ENCODE results near the gene ACTR2. TPM values are rescaled to one million over a fixed set of nuclear protein-coding genes. Genes with fewer than 3 reads are reported as not detected.
"Not testable (repeated sequence)": the region's sequence is repeated elsewhere in the genome, so short reads cannot be mapped to it uniquely, and the experiment has no call there.

ACTR2 gene
- total RNA-seq, result 90.5 and 115 TPM in 2 replicates

DNA sequence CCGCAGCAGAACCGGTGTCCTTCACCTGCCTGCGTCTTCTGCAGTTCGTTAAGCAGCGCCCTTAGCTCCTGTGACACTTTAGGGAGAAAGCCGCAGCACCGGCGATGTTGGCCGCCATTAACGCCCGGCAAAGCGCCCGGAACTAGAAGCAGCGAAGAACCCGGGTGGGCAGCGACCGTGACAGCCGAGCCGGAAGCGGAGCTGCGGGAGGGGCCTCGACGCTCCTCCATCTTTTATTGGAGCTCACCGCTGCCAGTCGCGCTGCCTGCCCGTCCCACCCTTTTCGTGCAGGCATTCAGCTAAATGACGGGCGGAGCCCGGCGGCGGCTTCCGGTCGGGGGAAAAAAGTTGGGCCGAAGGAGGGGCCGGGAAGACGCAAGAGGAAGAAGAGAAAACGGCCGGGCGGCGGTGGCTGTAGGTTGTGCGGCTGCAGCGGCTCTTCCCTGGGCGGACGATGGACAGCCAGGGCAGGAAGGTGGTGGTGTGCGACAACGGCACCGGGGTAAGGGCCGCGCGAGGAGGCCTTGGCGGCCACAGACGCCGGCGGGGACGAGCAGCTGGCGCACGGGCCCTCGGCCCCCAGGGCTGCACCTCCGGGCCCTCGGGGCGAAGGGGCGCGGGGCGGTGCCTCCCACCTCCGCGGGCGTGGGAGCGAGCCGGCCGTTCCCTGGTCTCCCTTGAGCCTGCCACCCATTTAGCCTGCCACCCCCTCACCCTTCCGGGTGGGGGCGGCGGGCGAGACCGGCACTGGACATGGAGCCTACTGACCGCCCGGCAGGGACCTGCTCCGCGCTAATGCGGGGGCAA lies at the start of gene ACTR2:
ACTR2 (plus strand) TSS at position 376 of the 807 bp plus-strand sequence; CDS start at position 455, 79 bp downstream.
- TF ChIP-seq CTCF (IDR thresholded peaks at IDR 0.05; ENCODE audit: insufficient read depth, low read depth, low read length), result no peak
- peak; percentile 97 for DNase-seq (ENCODE audit: low read depth)
- H3K4me3 ChIP-seq (ENCODE audit: low read depth, low read length), result peak within 1 kb of the TSS; percentile 100

DNA sequence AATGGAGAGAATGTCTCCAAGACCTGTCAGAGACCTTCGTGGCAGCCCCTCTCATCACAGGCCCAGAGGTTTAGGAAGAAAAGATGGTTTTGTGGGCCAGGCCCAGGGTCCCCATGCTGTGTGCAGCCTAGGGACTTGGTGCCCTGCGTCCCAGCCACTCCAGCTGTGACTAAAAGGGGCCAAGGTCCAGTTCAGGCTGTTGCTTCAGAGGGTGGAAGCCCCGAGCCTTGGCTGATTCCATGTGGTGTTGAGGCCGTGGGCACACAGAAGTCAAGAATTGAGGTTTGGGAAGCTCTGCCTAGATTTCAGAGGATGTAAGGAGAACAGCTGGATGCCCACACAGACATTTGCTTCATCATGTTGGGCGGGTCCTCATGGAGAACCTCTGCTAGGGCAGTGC lies 45.1 kb upstream of the ACTR2 start:
- no peak for DNase-seq (ENCODE audit: low read depth)
- H3K4me3 ChIP-seq (ENCODE audit: low read depth, low read length), result no peak overlapping the region
- TF ChIP-seq CTCF (IDR thresholded peaks at IDR 0.05; ENCODE audit: insufficient read depth, low read depth, low read length), result no peak

DNA sequence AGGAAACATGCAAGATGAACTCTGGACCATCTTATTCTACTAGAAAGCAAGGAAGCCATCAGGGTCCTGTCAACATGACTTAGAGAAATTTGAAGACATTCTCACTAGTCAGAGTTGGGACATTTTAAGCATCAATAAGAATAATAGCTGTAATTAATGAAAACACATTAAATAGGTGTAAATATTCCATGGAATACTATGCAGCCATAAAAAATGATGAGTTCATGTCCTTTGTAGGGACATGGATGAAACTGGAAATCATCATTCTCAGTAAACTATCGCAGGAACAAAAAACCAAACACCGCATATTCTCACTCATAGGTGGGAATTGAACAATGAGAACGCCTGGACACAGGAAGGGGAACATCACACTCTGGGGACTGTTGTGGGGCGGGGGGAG lies 44.2 kb upstream of the ACTR2 start:
- not testable (repeated sequence) for DNase-seq (ENCODE audit: low read depth); H3K4me3 ChIP-seq (ENCODE audit: low read depth, low read length)

GRCh38 chr2:65185012-65185411 lies 42.6 kb upstream of the ACTR2 start:
- TF ChIP-seq CTCF (IDR thresholded peaks at IDR 0.05; ENCODE audit: insufficient read depth, low read depth, low read length), result no peak
- DNase-seq (ENCODE audit: low read depth), result no peak
- no peak overlapping the region for H3K4me3 ChIP-seq (ENCODE audit: low read depth, low read length)

DNA sequence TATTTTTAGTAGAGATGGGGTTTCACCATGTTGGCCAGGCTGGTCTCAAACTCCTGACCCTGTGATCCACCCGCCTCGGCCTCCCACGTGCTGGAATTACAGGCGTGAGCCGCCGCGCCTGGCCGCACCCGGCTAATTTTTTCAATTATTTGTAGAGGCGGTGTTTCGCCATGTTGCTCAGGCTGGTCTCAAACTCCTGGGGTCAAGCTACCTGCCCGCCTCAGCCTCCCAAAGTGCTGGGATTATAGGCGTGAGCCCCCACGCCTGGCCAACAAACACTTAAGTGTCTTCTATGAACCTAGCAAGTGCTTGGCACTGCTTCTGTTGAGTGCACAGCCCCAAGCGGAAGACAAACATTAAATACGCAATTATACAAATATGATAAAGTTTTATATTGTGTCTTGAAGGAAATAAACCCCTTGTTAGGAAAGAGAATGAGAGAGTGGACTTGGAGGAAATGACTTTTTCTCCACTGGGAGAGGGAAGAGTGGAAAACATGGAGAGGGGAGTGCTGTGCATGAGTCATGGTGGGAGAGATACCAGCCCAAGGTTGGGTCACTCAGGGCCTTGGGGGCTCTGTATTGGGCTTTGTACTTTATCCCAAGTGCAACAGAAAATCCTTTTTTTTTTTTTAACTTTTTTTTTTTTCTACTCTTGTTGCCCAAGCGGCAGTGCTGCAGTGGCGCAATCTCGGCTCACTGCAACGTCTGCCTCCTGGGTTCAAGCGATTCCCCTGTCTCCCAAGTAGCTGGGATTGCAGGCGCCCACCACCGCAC lies 41.4 kb upstream of the ACTR2 start:
- no peak overlapping the region for H3K4me3 ChIP-seq (ENCODE audit: low read depth, low read length)
- no peak for DNase-seq (ENCODE audit: low read depth)

DNA sequence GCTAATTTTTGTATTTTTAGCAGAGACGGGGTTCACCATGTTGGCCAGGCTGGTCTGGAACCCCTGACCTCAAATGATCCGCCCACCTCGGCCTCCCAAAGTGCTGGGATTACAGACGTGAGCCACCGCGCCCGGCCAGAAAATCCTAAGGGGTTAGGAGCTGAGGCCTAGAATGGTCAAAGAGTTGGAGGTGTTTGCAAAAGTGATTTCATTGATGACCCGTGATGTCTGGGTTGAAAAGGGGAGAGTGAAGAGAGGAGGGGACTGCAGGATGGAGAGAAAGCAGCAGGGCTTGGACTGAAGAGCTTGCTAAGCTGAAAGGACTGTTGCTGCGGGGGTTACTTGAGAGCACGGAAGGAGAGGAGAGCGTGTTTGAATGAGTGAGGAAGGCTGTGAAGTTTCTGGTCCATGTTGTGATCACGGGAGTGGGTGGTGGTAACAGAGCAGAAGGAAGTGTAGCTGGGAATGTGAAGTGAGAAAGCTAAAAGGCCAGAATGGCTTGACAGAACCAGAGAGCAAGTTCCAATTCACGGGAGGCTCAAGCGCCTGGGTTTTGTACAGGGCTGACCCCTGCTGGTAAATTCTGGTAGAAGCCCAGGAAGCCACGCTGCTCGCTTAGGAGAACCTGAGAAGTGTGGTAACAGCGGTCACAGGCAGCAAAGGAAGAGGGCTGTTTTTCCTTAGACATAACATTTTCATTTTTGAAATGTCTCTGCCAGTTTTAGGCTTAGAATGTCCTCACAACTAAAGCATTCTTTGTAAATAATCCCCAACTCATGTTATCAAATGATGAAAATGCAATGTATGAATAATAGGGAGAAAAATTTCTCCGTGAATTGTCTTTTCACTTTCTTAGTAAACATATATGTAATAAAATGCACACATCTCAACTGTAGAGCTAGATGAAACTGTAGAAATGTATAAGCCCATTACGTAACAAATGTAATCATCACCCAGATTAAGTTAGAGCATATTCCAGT lies 40.5 kb upstream of the ACTR2 start:
- peak; percentile 84 for TF ChIP-seq CTCF (IDR thresholded peaks at IDR 0.05; ENCODE audit: insufficient read depth, low read depth, low read length)
- H3K4me3 ChIP-seq (ENCODE audit: low read depth, low read length), result no peak overlapping the region
- DNase-seq (ENCODE audit: low read depth), result peak; percentile 78

More for the DNA sequence above, 41.4 kb upstream of the ACTR2 start:
- no peak for TF ChIP-seq CTCF (IDR thresholded peaks at IDR 0.05; ENCODE audit: insufficient read depth, low read depth, low read length)

All from fibroblast of villous mesenchyme (primary cell).